22Rv1 (cell line): ENCODE data around the gene RNF111.
"Not testable (repeated sequence)": the region's sequence is repeated elsewhere in the genome, so short reads cannot be mapped to it uniquely, and the experiment has no call there.

Experiments used
- H3K27ac ChIP-seq: fragments of 450-650 bp; 2 replicates; pipeline ENCODE4 v1.5.1; 2017
- ZFX ChIP-seq: fragments of 450-650 bp; IDR thresholded peaks from 2 replicates; pipeline ENCODE4 v1.6.1; 2017; ENCODE audit warnings: antibody characterized with exemption, borderline replicate concordance
- TF ChIP-seq, protein P1 (sequence below): fragments of 450-650 bp; IDR thresholded peaks from 2 replicates; pipeline ENCODE4 v1.5.1; 2017; ENCODE audit warnings: mild to moderate bottlenecking

RNF111 gene

DNA sequence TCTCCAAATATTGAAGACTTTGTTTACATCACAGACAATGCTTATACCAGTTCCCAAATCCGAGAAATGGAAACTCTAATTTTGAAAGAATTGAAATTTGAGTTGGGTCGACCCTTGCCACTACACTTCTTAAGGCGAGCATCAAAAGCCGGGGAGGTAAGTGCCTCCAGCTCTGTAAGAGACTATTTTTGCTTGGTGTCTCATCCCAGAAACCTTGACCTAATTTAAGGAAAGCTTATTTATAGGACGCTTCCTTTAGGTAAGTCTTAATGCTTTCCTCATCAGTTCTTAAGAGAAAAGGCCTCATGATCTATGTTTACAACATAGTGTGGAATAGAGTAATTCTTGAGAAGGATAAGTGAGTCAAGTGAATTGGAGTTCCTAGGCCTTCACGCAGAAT is 129.3 kb downstream of the RNF111 start:
- TF ChIP-seq ZFX = no peak
- TF ChIP-seq, protein P1, sequence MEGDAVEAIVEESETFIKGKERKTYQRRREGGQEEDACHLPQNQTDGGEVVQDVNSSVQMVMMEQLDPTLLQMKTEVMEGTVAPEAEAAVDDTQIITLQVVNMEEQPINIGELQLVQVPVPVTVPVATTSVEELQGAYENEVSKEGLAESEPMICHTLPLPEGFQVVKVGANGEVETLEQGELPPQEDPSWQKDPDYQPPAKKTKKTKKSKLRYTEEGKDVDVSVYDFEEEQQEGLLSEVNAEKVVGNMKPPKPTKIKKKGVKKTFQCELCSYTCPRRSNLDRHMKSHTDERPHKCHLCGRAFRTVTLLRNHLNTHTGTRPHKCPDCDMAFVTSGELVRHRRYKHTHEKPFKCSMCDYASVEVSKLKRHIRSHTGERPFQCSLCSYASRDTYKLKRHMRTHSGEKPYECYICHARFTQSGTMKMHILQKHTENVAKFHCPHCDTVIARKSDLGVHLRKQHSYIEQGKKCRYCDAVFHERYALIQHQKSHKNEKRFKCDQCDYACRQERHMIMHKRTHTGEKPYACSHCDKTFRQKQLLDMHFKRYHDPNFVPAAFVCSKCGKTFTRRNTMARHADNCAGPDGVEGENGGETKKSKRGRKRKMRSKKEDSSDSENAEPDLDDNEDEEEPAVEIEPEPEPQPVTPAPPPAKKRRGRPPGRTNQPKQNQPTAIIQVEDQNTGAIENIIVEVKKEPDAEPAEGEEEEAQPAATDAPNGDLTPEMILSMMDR = no peak
- H3K27ac ChIP-seq = no peak overlapping the region

DNA sequence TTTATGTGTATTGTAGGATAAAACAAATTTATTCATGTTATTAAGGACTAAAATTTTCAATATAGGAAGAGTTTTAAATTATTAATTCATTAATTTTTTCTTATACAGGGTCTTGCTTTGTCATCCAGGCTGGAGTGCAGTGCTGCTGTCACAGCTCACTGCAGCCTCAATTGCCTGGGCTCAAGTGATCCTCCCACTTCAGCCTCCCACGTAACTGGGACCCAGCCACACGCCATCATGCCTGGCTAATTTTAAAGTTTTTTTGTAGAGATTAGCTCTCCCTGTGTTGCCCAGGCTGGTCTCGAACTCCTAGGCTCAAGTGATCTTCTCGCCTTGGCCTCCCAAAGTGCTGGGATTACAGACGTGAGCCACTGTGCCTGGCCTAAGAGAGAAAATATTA is 132.2 kb downstream of the RNF111 start:
- H3K27ac ChIP-seq = no peak overlapping the region
- TF ChIP-seq ZFX = no peak
- TF ChIP-seq, protein P1 = no peak

DNA sequence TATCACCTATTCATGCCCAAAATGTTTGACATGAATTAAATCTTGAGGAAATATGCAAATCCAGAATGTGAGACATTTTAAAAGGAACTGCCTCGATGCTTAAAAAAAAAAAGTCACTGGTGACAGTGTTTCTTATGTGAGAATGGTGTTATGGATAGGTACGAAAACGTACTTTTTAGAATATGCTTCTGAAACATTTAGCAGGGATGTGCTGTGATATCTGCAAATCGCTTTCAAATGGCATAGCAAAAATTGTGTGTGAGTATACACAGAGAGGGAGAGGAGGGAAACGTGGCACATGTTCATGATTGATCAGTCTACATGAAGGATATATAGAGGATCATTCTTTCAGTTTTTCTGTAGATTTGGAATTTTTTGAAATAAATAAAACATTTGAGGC is 133.5 kb downstream of the RNF111 start:
- no peak overlapping the region for H3K27ac ChIP-seq
- no peak for TF ChIP-seq ZFX
- TF ChIP-seq, protein P1 = no peak

DNA sequence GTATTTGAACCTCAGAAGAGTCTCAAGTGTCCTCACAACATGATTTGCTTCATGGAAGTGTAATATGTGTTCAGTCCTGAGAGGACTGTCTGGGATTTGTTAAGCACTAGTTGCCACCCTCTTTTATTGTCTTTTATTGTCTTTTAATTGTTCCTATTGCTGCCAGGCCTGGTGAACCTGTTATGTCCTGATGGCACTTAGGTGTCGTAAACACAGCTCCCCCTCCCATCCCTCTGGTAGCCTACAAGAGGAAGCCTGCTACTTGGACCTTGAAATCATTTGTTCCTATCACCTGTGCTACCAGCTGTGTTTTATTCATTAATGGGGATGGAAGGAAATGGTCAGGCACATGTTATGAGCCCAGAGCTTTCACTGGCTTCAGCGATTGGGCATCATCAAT is 136.8 kb downstream of the RNF111 start:
- TF ChIP-seq, protein P1 = no peak
- TF ChIP-seq ZFX = no peak
- H3K27ac ChIP-seq = no peak overlapping the region

DNA sequence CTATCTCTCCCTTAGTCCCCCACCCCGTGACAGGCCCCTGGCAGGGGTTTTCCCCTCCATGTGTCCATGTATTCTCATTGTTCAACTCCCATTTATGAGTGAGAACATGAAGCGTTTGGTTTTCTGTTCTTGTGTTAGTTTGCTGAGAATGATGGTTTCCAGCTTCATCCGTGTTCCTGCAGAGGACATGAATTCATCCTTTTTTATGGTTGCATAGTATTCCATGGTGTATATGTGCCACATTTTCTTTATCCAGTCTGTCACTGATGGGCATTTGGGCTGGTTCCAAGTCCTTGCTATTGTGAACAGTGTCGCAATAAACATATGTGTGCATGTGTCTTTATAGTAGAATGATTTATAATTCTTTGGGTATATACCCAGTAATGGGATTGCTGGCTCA is 138.2 kb downstream of the RNF111 start:
- not testable (repeated sequence) for H3K27ac ChIP-seq

DNA sequence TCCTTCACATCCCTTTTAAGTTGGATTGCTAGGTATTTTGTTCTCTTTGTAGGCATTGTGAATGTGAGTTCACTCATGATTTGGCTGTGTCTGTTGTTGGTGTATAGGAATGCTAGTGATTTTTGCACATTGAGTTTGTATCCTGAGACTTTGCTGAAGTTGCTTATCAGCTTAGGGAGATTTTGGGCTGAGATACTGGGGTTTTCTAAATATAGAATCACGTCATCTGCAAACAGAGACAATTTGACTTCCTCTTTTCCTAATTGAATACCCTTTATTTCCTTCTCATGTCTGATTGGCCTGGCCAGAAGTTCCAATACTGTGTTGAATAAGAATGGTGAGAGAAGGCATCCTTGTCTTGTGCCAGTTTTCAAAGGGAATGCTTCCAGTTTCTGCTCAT is 139.8 kb downstream of the RNF111 start:
- H3K27ac ChIP-seq = not testable (repeated sequence)

DNA sequence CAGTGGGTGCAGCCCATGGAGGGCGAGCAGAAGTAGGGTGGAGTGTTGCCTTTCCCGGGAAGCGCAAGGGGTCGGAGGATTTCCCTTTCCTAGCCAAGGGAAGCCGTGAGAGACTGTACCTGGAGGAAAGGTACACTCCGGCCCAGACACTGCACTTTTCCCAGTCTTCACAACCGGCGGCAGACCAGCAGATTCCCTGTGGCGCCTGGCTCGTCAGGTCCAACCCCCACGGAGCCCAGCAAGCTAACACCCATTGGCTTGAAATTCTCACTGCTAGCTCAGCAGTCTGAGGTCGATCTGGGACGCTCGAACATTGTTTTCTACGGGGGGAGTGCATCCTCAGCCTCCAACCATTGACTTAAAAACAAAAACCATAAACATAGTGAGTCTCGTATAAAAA is 144.0 kb downstream of the RNF111 start:
- no peak overlapping the region for H3K27ac ChIP-seq
- TF ChIP-seq, protein P1 = no peak
- no peak for TF ChIP-seq ZFX

DNA sequence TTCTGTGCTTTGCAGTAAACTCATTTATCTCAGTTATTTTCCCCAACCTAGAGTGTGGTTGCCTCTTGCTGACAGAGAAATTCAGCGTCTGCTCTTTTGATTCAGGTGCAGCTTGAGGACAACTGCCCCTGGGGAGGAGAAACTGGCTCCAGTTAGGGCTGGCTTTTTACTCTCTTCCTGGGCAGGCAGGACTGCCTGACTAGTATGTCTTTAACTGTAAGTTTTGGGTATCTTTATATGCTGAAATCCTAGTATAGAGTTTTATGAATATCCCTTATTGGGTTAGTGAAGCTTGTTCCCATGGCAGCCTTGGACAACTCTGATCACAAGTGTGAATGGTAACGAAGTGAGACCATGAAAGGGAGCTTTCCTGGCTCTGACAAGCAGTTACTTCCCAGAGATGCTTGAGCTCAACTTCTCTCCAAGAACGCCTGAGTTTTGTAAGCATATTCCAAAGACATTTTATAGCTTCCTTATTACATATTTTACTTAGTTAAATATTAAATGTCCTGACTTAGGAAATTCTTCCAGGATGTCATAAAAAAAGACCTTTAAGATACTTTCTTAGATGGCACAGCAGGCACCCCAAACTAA is 144.6 kb downstream of the RNF111 start:
- H3K27ac ChIP-seq = no peak overlapping the region
- no peak for TF ChIP-seq ZFX
- TF ChIP-seq, protein P1 = no peak
